CD4-positive, alpha-beta memory T cell (primary cell): ENCODE measurements around the gene TMEM272. TPM values are rescaled to one million over a fixed set of nuclear protein-coding genes. Genes with fewer than 3 reads are reported as not detected.

Experiments used
- CTCF ChIA-PET: fragments of 350-600 bp; sonication (Branson Sonifier 250); formaldehyde crosslinking; loops from one replicate; lab custom pipeline; 2021; ENCODE audit warnings: inconsistent platforms; ENCODE audit not compliant: partially characterized antibody; lab: Charles Lee
- POLR2A ChIA-PET: fragments of 350-600 bp; sonication (Branson Sonifier 250); formaldehyde crosslinking; loops from one replicate; lab custom pipeline; 2021; ENCODE audit not compliant: partially characterized antibody; lab: Charles Lee
- DNase-seq, 5 donors: peaks; one replicate each; pipeline versions ENCODE4 v3.0.0 to v3.0.0-alpha.2; 2020 to 2022; ENCODE audit warnings: mixed read lengths in 1 of 5
- H3K27ac ChIP-seq: one replicate; pipeline ENCODE4 v1.7.0; 2013; ENCODE audit warnings: low read depth, low read length
- H3K27me3 ChIP-seq: 2 replicates; pipeline ENCODE4 v1.7.0; 2013; ENCODE audit warnings: mild to moderate bottlenecking, low read length, moderate library complexity; ENCODE audit not compliant: insufficient read depth
- H3K36me3 ChIP-seq: 2 replicates; pipeline ENCODE4 v1.7.0; 2013; ENCODE audit warnings: mild to moderate bottlenecking, low read length, moderate library complexity; ENCODE audit not compliant: insufficient read depth
- H3K4me1 ChIP-seq: 2 replicates; pipeline ENCODE4 v1.7.0; 2013; ENCODE audit warnings: mild to moderate bottlenecking, low read length, moderate library complexity; ENCODE audit not compliant: insufficient read depth
- H3K4me3 ChIP-seq, 2 donors: one replicate each; pipeline ENCODE4 v1.7.0; 2013; ENCODE audit warnings: low read length in 2 of 2, mild to moderate bottlenecking in 1 of 2
- H3K9me3 ChIP-seq, 2 donors: one replicate each; pipeline ENCODE4 v1.7.0; 2013; ENCODE audit warnings: low read length in 2 of 2, control low read depth in 1 of 2; ENCODE audit not compliant: control insufficient read depth in 1 of 2
- H3K27ac Mint-ChIP-seq, 7 donors: one replicate each; pipeline ENCODE4 v1.8.0; 2020 to 2021; ENCODE audit warnings: mixed read lengths in 7 of 7, mild to moderate bottlenecking in 6 of 7, inconsistent platforms in 3 of 7, moderate library complexity in 3 of 7
- H3K27me3 Mint-ChIP-seq, 2 donors: one replicate each; pipeline ENCODE4 v1.8.0; 2020 to 2021; ENCODE audit warnings: mixed read lengths in 2 of 2
- H3K36me3 Mint-ChIP-seq, 2 donors: one replicate each; pipeline ENCODE4 v1.8.0; 2020 to 2021; ENCODE audit warnings: mixed read lengths in 2 of 2, inconsistent platforms in 1 of 2, mild to moderate bottlenecking in 1 of 2
- H3K4me1 Mint-ChIP-seq, 4 donors: one replicate each; pipeline ENCODE4 v1.8.0; 2020 to 2021; ENCODE audit warnings: mixed read lengths in 4 of 4, mild to moderate bottlenecking in 1 of 4
- H3K4me3 Mint-ChIP-seq, 8 donors: one replicate each; pipeline ENCODE4 v1.8.0; 2020 to 2021; ENCODE audit warnings: mixed read lengths in 8 of 8, mild to moderate bottlenecking in 7 of 8, moderate library complexity in 6 of 8, inconsistent platforms in 3 of 8
- H3K9me3 Mint-ChIP-seq, 8 donors: one replicate each; pipeline ENCODE4 v1.8.0; 2020 to 2021; ENCODE audit warnings: mixed read lengths in 8 of 8, mild to moderate bottlenecking in 5 of 8, inconsistent platforms in 3 of 8, moderate library complexity in 1 of 8
- intact Hi-C: fragments of 100-400 bp; cut with micrococcal nuclease; formaldehyde crosslinking; loops from one replicate; pipeline ENCODE4 v1.15.1; 2023
- polyA plus RNA-seq, 2 donors: library from polyadenylated mRNA; unstranded; fragments of 300-500 nt; fragmentation: Illumina TruSeq; gene quantifications; one replicate each; pipeline ENCODE4 v1.2.3, GENCODE V29; 2021
- total RNA-seq, 2 experiments: library from RNA; stranded (reverse); gene quantifications; one replicate each; pipeline ENCODE4 v1.2.3, GENCODE V29; 2021

Gene TMEM272
- total and polyA plus RNA-seq, 4 experiments from 2014 or later: 0.41 to 9.0 (median 7.9) TPM; not detected in 1

- POLR2A ChIA-PET: no interaction called here
- peak in 2 of 5 donors; percentile 11 to 15 for DNase-seq
- CTCF ChIA-PET: interaction anchor here (0.7 to 7.8 kb wide), 11 partner anchors 8 to 100 kb away, joined by 3 to 71 read pairs (median 4); no protein-coding TSS in a partner anchor
- H3K27me3 ChIP-seq: no peaks in the 10 kb centered on the region
- H3K36me3 ChIP-seq: no peaks in the 10 kb centered on the region
- intact Hi-C loops: no loop called here
- Mint-ChIP-seq H3K4me3 (no peak overlapping the region), H3K27ac (no peak overlapping the region), H3K27me3 (peaks cover 11 to 12% of the 10 kb centered on the region in 2 donors), H3K4me1 (peaks cover 4 to 9% (median 8%) of the 10 kb centered on the region in 4 donors), H3K36me3 (no peaks in the 10 kb centered on the region), H3K9me3 (no peaks in the 10 kb centered on the region)
- H3K27ac ChIP-seq: no peak overlapping the region
- no peaks in the 10 kb centered on the region for H3K4me1 ChIP-seq
- no peak overlapping the region for H3K4me3 ChIP-seq
- no peaks in the 10 kb centered on the region for H3K9me3 ChIP-seq
Observed at GRCh38 chr13:51849145-51850101, 4.4 kb upstream of the TMEM272 start.

DNA sequence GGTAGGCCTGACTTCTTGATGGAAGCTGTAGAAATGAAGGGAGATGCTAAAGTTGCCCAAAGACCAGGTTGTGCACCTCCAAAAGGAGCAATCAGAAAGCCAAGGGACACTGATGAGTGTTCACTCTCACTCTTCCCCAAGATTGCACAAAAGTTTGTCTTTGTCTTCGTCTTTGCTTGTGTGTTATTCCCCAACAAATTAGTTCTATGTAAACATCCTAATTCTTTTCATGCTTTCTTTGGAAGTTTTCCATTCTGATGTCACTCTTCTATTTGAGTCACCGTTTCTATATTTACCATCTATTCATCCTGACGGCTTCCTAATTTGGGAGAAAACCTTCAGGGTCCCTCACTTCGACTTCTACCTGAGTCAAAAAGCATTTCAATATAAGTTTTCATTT is 3.7 kb upstream of the TMEM272 start:
- CTCF ChIA-PET: interaction anchor here (0.7 to 7.8 kb wide), 6 partner anchors 14 to 48 kb away, joined by 3 to 71 read pairs (median 6); no protein-coding TSS in a partner anchor
- no peak overlapping the region for H3K4me3 Mint-ChIP-seq
- intact Hi-C loops: no loop called here

DNA sequence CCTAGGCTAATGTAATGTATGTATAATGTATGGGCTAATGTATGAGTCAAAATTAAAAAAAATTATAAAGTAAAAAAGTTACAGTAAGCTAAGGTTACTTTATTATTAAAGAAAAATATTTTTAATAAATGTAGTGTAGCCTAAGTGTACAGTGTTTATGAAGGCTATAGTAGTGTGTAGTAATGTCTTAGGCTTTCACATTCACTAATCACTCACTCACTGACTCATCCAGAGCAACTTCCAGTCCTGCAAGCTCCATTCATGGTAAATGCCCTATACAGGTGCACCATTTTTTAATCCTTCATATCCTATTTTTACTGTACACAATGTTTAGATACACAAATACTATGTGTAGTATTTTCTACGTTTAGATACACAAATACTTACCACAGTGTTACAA is 1.8 kb upstream of the TMEM272 start:
- DNase-seq: no peak
- Mint-ChIP-seq H3K27me3 (peaks cover 6 to 7% of the 10 kb centered on the region in 2 donors), H3K4me3 (no peak overlapping the region), H3K27ac (no peak overlapping the region), H3K36me3 (no peaks in the 10 kb centered on the region), H3K9me3 (no peaks in the 10 kb centered on the region), H3K4me1 (peaks cover 4 to 10% (median 8%) of the 10 kb centered on the region in 4 donors)
- ChIA-PET POLR2A (no interaction called here), CTCF (interaction anchor here (1.3 to 7.8 kb wide), 5 partner anchors 9 to 355 kb away, joined by 3 to 71 read pairs (median 8); no protein-coding TSS in a partner anchor)
- no peaks in the 10 kb centered on the region for H3K27me3 ChIP-seq
- no peaks in the 10 kb centered on the region for H3K36me3 ChIP-seq
- intact Hi-C loops: no loop called here
- H3K4me3 ChIP-seq: no peak overlapping the region
- no peaks in the 10 kb centered on the region for H3K9me3 ChIP-seq
- H3K27ac ChIP-seq: no peak overlapping the region
- no peaks in the 10 kb centered on the region for H3K4me1 ChIP-seq

More for the DNA sequence above, 3.7 kb upstream of the TMEM272 start:
- Mint-ChIP-seq H3K36me3 (no peaks in the 10 kb centered on the region), H3K4me1 (peaks cover 4 to 10% (median 8%) of the 10 kb centered on the region in 4 donors), H3K27ac (peak overlapping the region in 1 of 7 donors; percentile 19), H3K27me3 (peaks cover 6 to 9% of the 10 kb centered on the region in 2 donors), H3K9me3 (no peaks in the 10 kb centered on the region)
- Histone ChIP-seq H3K27me3 (no peaks in the 10 kb centered on the region), H3K9me3 (no peaks in the 10 kb centered on the region), H3K4me1 (no peaks in the 10 kb centered on the region), H3K27ac (no peak overlapping the region), H3K36me3 (no peaks in the 10 kb centered on the region), H3K4me3 (no peak overlapping the region)
- DNase-seq: no peak
- POLR2A ChIA-PET: no interaction called here

DNA sequence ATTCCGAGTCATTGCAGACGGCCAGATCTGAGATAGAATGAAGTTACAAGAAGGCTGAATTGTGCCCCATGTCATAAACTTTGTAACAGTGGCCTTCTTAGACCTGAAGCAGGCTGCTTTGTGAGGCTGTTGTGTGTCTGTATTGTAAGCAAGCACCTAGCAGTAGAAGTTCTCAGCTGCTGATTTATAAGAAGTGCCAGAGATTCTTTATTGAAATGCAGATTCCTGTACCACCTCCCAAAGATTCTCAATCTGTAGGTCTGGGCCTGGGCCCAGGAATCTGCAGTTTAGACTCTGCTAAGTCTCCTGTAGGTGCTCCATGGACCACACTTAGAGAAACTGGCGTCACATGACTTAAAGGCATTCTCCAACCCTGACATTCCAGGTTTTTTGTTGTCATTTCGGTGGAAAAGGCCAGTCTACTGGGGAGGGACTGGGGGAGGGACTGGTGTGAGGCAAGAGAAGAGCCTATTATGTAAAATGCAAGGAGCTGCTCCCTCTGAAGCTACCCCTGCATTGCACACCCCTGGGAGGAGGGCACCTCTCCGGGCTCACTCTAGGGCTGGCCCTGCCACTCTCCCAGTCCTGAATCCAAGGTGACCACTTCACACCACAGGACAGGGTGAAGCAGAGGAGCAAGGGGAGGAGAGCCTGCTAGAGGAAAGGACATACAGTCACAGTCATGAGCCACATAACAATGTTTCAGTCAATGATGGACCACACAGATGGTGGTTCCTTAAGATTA is 769 bp upstream of the TMEM272 start:
- POLR2A ChIA-PET: no interaction called here
- no peak overlapping the region for H3K27ac ChIP-seq

DNA sequence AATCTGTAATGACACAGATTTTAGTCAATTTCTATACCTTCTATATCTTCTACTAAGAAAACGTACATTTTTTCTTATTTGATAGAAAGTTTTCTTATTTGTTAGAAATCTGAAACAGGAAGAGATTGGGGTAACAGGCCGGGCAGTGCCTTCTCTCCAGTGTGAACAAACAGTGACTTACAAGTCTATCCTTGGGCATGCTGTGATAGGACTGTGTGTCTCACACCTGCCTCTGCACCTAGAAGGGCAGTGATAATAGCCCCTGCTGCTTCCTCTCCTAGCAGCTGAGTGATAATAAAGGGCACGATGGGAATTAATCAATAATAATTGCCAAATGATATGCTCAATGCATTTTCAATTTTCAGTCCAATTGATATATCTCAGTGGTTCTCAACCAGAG is 1.4 kb downstream of the TMEM272 start:
- H3K9me3 ChIP-seq: no peaks in the 10 kb centered on the region
- Mint-ChIP-seq H3K4me3 (no peak overlapping the region), H3K36me3 (no peaks in the 10 kb centered on the region), H3K27ac (no peak overlapping the region), H3K27me3 (peaks cover 2 to 5% of the 10 kb centered on the region in 2 donors), H3K4me1 (peaks cover 4 to 10% (median 8%) of the 10 kb centered on the region in 4 donors), H3K9me3 (no peaks in the 10 kb centered on the region)
- H3K27me3 ChIP-seq: no peaks in the 10 kb centered on the region
- ChIA-PET POLR2A (no interaction called here), CTCF (interaction anchor here (0.9 to 7.8 kb wide), 6 partner anchors 8 to 410 kb away, joined by 3 to 71 read pairs (median 8); no protein-coding TSS in a partner anchor)
- no peak overlapping the region for H3K4me3 ChIP-seq
- intact Hi-C loops: no loop called here
- DNase-seq: no peak
- no peaks in the 10 kb centered on the region for H3K36me3 ChIP-seq
- H3K27ac ChIP-seq: no peak overlapping the region
- no peaks in the 10 kb centered on the region for H3K4me1 ChIP-seq

More for the DNA sequence above, 769 bp upstream of the TMEM272 start:
- CTCF ChIA-PET: interaction anchor here (0.7 to 7.8 kb wide), 12 partner anchors 13 to 462 kb away, joined by 3 to 71 read pairs (median 4); no protein-coding TSS in a partner anchor
- no peak overlapping the region for H3K27ac Mint-ChIP-seq
- H3K36me3 Mint-ChIP-seq: no peaks in the 10 kb centered on the region
- Histone ChIP-seq H3K27me3 (no peaks in the 10 kb centered on the region), H3K9me3 (no peaks in the 10 kb centered on the region), H3K36me3 (no peaks in the 10 kb centered on the region), H3K4me1 (no peaks in the 10 kb centered on the region), H3K4me3 (no peak overlapping the region)
- no peak for DNase-seq
- intact Hi-C loops: loop anchor here (1.0 to 2.0 kb wide), 2 partner anchors 282 to 355 kb away; no protein-coding TSS in a partner anchor
- no peaks in the 10 kb centered on the region for H3K9me3 Mint-ChIP-seq
- peaks cover 4 to 10% (median 8%) of the 10 kb centered on the region in 4 donors for H3K4me1 Mint-ChIP-seq
- H3K4me3 Mint-ChIP-seq: no peak overlapping the region
- H3K27me3 Mint-ChIP-seq: peaks cover 2 to 3% of the 10 kb centered on the region in 2 donors

DNA sequence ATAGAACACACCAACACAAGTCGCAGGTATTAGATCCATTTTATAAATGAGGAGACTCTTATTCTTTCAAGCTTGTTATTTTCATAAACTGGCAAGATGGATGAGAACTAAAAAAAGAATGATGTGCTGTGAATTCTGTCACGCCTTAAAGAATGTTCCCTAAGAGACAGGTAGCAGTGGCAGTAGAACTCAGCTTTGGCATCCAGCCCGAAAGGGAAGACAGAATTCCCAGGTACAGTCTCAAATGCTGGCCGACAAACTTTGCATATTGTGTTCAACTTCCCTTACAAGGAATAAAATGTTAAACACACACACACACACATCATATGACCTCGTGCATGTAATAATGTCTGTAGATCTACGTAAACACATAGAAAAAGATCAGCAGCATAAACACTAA is 3.2 kb downstream of the TMEM272 start:
- H3K4me1 ChIP-seq: no peaks in the 10 kb centered on the region
- no peaks in the 10 kb centered on the region for H3K9me3 ChIP-seq
- no peak overlapping the region for H3K4me3 ChIP-seq
- Mint-ChIP-seq H3K36me3 (no peaks in the 10 kb centered on the region), H3K27me3 (peaks cover 2 to 5% of the 10 kb centered on the region in 2 donors), H3K4me3 (no peak overlapping the region), H3K4me1 (peaks cover 4 to 10% (median 8%) of the 10 kb centered on the region in 4 donors), H3K9me3 (no peaks in the 10 kb centered on the region), H3K27ac (no peak overlapping the region)
- intact Hi-C loops: no loop called here
- POLR2A ChIA-PET: no interaction called here
- CTCF ChIA-PET: interaction anchor here (0.6 to 6.1 kb wide), 10 partner anchors 7 to 359 kb away, joined by 3 to 26 read pairs (median 4); no protein-coding TSS in a partner anchor
- no peak for DNase-seq
- no peak overlapping the region for H3K27ac ChIP-seq
- no peaks in the 10 kb centered on the region for H3K36me3 ChIP-seq
- H3K27me3 ChIP-seq: no peaks in the 10 kb centered on the region
